ENCODE results near the gene ZMYM3.
A peak's percentile ranks its signal among the peaks of the same experiment; 100 is the strongest.
"Not testable (repeated sequence)": the region's sequence is repeated elsewhere in the genome, so short reads cannot be mapped to it uniquely, and the experiment has no call there.

The ZMYM3 gene

GRCh38 chrX:71254092-71254963 is at the start of gene ZMYM3:
ZMYM3 (minus strand) TSS chrX:71254140; CDS start chrX:71253255, 885 bp downstream.
- DNase-seq: peak; percentile 57 to 61

- peak in 1 of 2 donors; percentile 18 for DNase-seq
Measured at GRCh38 chrX:71302461-71303213, 48.7 kb upstream of the ZMYM3 start.

DNA sequence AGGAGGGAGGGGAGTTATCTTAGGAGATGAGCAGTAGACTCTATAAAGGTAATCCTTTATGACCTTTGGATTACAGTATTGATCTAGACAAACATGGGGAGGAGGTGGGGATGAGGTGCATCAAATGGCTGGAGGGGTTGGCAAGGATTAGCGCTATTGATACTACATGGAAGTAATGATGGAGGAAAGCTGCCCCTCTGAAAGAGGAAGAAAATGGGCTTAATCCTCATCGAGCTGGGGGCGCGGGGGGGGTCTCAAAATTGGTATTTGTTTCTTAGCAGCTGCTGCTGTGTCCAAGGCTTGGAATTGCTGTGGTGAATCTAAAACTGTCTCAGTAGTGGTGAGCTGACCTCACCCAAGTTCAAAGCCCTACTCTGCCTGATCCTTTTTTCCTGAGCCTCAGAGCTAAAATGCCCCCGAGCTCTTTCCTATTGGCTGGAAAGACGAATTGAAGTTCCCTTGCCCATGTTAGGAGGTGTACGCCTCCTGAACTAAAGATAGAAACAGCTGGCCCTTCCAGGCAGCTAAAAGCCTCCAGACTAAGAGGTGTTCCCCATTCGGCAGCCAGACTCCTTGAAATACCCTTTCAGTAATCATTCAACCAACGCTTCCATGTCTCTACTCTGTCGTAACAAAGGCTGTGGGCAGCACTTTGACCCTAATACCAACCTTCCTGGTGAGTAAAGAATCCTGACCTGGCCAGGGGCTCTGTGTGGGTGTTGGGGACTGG is 47.4 kb upstream of the ZMYM3 start, which contains the start of gene ITGB1BP2:
Gene ITGB1BP2, plus strand, starts transcription at position 556 of the 730 bp plus-strand sequence. Its CDS starts 57 bp downstream, at position 613.
- DNase-seq: peak; percentile 20 to 53

- not testable (repeated sequence) for DNase-seq
Measured at GRCh38 chrX:71300495-71300894, 46.6 kb upstream of the ZMYM3 start.

DNA sequence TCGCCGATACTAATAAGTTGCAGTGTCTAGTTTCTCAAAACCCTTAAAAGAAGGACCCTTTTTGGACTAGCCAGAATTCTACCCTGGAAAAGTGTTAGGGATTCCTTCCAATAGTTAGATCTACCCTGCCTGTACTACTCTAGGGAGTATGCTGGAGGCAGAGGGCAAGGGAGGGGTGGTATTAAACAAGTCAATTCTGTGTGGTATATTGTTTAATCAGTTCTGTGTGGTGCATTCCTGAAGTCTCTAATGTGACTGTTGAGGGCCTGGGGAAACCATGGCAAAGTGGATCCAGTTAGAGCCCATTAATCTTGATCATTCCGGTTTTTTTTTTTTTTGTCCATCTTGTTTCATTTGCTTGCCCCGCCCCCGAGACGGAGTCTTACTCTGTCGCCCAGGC is 46.1 kb upstream of the ZMYM3 start:
- DNase-seq: not testable (repeated sequence)

DNA sequence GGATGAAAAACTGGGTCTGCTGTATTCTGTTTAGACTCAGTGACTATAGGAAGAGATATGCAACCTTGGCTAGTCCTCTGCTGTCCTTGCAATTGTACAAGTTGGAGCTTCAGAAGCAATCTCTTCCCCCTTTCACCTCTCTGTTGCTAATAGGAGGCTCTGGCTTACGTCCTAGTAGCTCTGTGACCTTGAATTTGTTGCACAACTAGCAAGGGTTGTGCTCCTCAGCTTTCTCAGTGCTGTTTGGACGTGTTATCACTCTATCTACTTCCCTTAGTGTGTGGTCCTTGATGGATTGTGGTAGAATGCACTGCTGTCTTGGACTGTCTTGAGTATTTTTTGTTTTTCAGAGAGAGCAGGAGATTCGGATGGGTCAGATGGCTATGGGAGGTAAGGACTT is 44.2 kb upstream of the ZMYM3 start:
- DNase-seq: no peak

GRCh38 chrX:71296806-71297205 is 42.9 kb upstream of the ZMYM3 start:
- no peak for DNase-seq

DNA sequence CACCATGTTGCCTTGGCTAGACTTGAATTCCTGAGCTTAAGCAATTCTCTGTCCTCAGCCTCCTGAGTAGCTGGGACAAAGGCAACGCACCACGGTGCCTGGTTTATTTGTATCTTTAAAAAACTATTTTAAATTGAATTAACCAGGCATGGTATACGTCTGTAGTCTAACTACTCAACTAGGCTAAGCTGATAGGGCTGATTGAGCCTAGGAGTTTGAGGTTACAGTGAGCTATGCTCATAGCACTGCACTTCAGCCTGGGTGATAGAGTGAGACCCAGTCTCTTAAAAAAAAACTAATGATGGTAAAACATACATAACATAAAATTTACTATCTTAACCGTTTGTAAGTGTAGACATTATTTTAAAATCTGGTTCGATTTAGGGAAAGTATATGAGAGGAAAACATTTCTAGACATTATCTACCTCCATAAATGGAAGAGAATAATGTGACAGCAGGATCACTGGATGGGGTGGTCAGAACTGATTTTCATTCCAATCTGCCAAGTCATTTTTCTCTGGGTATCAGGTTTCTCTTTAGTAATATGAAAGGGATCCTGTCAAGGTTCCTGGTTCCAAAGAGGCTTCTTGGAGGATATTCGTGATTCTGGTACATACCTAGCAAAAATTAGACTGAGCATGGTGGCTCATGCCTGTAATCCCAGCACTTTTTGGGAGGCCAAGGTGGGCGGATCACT is 38.9 kb upstream of the ZMYM3 start:
- no peak for DNase-seq

GRCh38 chrX:71291381-71291780 is 37.4 kb upstream of the ZMYM3 start:
- DNase-seq: no peak

DNA sequence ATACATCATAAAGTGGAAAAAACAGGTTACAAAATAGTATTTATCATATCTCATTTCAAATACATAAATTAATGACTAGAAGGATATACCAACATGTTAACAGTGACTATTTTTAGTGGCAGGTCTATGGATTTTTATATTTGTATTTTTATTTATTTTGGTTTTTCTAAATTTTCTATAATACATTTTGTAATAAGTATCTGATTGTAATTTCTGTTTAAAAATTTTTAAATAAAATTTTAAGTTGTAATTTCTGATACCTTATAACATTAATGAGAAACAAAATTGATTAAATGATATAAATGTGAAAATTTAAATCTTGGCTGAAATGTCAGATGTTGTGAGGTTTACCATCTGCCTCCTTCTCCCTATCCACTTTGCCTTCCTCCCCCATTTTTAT is 32.0 kb upstream of the ZMYM3 start:
- no peak for DNase-seq

- peak; percentile 95 to 97 for DNase-seq
Measured at GRCh38 chrX:71283403-71284143, 29.6 kb upstream of the ZMYM3 start, which contains the start of gene NONO. NONO (plus strand) TSS chrX:71283635; CDS start chrX:71290638, 7,003 bp downstream.

DNA sequence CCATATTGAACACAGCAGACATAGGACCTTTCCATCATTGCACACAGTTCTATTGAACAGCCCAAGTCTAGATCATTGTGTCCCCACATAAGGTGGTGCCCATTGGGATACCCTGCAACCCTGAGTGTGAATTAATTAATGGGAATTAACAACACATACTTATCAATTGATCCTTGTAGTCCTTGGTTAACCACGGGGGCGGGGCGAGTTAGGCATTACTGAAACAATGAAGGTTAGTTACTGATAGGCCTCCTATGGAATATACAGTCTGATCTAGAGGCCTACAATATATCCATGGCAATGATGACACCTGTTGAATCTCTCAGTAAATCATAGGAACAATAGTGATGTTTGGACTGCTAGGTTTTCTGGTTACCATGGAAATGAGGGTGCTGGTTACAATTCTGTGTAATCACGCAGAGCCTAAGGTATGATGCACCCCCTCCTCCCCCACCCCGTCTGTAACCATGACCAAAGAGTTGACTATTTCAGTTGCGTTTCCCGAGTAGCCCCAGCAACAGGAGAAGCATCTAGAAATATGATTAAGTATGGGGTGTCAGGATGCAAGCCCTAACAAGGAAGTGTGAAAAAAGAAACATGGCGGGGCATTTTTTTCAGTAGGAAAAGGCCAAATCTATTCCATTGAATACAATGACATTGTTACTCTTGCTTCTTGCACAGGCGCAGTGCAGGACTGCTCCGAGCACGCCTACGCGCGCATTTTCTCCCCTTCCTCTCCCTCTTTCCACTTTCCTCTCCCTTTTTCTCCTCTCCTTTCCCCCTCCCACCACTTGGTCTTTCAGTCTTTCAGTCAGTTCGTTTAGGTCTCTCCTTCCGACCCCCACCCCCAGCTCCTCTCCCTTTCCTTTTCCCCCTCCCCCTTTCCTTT is 28.8 kb upstream of the ZMYM3 start:
- DNase-seq: no peak

- not testable (repeated sequence) for DNase-seq
Measured at GRCh38 chrX:71281300-71281699, 27.4 kb upstream of the ZMYM3 start.

DNA sequence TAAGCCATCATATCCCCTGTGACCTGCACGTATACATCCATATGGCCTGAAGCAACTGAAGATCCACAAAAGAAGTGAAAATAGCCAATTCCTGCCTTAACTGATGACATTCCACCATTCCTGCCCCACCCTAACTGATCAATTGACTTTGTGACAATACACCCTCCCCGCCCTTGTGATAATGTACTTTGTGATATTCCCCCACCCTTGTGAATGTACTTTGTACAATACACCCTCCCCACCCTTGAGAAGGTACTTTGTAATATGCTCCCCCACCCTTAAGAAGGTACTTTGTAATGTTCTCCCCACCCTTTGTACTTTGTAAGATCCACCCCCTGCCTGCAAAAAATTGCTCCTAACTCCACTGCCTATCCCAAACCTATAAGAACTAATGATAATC is 18.4 kb upstream of the ZMYM3 start:
- DNase-seq: not testable (repeated sequence)

- DNase-seq: no peak
Measured at GRCh38 chrX:71269801-71270395, 16.0 kb upstream of the ZMYM3 start.

DNA sequence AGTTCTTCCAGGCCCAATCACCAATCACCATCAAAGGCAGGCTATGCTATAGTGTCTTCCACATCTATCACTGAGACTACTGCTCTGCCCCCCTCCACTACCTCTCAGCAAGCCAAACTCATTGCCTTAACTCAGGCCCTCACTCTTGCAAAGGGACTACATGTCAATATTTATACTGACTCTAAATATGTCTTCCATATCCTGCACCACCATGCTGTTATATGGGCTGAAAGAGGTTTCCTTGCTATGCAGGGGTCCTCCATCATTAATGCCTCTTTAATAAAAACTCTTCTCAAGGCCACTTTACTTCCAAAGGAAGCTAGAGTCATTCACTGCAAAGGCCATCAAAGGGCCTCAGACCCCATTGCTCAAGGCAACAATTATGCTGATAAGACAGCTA is 14.7 kb upstream of the ZMYM3 start:
- not testable (repeated sequence) for DNase-seq

- no peak for DNase-seq
Measured at GRCh38 chrX:71256856-71257255, 2.9 kb upstream of the ZMYM3 start.

DNA sequence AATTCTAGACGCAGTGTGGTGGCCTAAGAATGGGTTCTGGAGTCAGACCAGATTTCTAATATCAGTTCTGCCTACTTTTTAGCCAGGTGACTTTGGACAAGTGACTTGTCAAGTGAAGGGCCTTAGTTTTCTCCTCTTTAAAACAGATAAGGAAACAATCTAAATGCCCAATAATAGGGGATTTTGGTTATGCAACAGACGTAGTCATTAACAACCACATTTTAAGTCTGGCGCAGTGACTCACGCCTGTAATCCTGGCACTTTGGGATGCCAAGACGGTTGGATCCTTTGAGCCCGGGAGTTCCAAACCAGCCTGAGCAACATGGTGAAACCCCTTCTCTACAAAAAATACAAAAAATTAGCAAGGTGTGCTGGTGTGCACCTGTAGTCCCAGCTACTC is 2.1 kb upstream of the ZMYM3 start:
- DNase-seq: no peak

GRCh38 chrX:71253253-71254091 is 468 bp downstream of the ZMYM3 start:
- peak in 1 of 2 donors; percentile 28 for DNase-seq

Measured in inflammatory macrophage treated with lipopolysaccharide for 1 hour (primary cell).